HG02798 (cell line): ENCODE measurements around the gene MEST.
A peak's percentile ranks its signal among the peaks of the same experiment; 100 is the strongest.
"Not testable (repeated sequence)": the region's sequence is repeated elsewhere in the genome, so short reads cannot be mapped to it uniquely, and the experiment has no call there.

ENCODE experiments used
- ATAC-seq: cut with Tn5 transposase; IDR thresholded peaks from one replicate; pipeline ENCODE4 v1.9.1; 2021; ENCODE audit warnings: mild to moderate bottlenecking; ENCODE audit not compliant: unreplicated experiment, poor library complexity

Gene MEST

DNA sequence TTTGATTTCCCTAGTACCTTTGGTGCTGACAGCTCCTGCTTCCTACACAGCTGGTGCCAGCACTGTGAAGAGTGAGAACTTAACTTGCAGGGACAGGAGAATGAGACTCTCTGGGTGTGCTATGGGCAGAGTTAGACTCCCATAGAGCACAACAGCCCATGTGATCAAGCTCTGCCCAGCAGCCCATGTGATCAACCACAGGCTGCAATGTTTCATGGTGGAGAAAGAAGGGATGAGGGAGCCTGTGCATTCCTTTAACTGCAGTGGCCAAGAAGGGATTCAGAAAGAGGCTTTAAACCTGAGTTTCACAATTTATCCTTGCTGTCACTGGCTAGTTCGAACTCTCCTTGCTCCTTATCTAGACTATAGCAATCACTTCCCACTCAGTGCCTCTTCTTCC is 10.0 kb upstream of the MEST start:
- ATAC-seq, result no peak

GRCh38 chr7:130483031-130483430 is 8.9 kb upstream of the MEST start:
- ATAC-seq, result no peak

GRCh38 chr7:130485734-130486113 is 6.2 kb upstream of the MEST start:
- ATAC-seq, result no peak

GRCh38 chr7:130486114-130486953 is 5.6 kb upstream of the MEST start:
- peak; percentile 52 for ATAC-seq

DNA sequence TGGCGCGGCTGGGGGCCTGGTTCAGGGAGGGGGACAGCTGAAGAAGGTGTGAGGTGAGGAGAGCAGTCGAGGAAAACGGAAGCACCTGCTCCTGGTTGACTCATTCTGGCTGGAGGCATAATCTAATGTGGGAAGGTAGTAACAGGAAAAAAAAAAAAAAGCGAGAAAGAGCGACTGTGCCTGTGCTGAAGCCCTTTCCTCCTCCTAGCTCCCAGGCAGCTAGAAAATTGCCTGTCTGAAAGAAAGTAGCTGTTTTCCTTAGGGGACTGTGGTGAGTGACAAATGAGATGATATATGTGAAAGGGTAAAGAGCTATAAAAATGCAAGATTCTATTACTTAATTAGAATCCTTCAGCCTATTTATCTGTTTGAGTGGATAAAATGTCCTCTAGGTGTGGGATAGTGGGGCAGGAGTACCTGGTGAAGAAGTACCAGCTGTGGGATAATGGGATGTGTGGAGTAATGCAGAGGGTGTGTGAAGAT is 4.9 kb upstream of the MEST start:
- ATAC-seq, result no peak

GRCh38 chr7:130488392-130489139 is 3.3 kb upstream of the MEST start:
- no peak for ATAC-seq

GRCh38 chr7:130489140-130489983 is 2.5 kb upstream of the MEST start:
- ATAC-seq, result no peak

DNA sequence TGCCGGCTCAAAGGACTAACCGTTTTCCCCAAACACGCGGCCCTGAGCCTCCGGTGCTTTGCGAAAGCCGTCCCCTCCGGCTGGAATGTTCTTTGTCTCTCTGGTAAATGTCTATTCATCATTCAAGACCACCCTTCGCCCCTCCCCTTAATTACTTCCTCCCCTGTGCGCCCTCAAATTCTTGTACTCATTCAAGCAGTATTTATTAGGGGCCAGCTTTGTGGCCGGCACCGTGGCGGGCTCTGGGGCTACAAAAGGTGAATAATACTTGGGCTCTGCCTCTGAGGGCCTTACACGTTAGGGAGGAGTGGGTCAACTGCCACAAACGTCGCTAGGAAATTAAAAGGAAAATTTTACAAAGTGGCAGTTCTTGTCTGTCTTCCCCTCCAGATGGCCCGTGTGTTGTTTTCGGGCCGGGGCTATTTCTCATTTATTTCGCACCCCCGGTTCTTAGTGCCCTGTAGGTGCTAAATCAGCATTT is 1.5 kb upstream of the MEST start:
- no peak for ATAC-seq

DNA sequence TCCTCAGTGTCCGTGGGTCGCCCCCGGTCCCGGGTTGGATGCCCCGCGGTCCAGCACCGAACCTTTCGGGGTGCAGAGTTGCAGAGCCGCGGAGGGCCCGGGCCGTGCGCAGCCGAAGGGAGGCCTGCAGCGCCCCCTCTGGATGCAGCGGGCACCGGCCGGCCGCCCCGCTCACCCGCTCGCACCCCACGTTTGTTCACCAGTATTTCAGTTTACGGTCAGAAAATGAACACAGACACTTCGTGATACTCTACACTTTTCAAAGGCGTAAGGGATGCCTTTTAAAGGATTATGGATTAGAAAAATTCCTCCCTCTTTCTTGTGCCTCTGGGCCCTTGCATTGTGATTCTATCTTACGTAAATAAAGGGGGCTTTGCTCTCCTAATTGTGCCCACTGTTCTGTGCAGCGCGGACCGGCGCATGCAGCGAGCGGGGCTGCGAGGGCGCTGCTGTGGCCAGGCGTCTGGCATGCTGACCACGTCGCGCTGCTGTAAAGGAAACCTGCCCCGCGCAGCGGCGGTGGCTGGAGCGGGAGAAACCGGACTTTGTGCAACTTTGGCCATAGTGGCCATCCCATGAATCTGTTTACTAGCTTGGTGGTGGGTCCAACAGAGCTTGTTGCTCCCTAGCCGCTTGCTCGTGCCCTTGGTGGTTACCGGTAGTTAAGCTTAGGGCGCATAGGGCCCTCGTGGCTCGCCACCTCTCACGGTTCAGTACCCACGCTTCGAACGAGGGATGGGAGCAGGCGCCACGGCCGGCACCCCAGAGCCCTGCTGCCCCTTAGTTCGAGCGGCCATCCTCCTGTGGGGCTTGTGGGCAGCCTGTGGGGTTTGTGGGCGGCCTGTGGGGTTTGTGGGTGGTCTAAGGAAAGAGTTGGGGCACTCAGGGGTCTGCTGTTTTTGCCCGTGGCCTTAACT is 739 bp upstream of the MEST start:
- ATAC-seq, result no peak

DNA sequence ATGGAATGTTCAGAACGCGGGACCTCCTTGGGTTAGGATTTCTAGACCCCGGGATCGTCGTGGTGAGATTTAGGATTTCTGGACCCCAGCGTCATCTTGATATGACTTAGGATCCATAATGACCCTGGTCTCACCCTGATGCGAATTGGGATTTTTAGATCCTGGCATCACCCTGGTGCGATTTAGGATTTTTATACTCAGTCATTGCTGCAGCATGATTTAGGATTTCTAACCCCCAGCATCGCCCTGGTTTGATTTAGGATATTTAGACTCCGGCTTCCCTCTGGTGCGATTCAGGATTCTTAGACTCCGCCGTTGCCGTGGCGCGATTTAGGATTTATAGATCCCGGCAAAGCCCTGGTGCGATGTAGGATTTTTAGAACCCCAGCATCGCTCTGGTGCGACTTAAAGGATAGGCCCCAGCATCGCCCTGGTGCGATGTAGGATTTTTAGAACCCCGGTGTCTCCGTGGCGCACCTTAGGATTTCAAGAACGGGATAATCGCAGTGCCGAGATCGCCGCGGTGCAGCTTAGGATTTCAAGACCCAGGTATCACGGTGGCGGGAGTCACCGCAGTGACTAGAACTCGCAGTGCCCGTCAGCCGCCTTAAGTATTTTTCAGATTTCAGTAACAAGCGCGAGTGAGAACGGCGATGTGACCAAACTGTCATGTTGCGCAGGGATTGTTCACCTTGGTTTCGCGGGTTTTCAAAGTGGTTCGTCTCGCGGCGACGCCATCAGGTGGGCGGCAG is 814 bp downstream of the MEST start:
- no peak for ATAC-seq

- no peak for ATAC-seq
These were observed 1.5 kb downstream of the MEST start for GRCh38 chr7:130493275-130493873.

- no peak for ATAC-seq
These were observed 2.6 kb downstream of the MEST start for GRCh38 chr7:130494431-130494858.

- ATAC-seq, result no peak
These were observed 8.6 kb downstream of the MEST start for GRCh38 chr7:130500463-130500862.

GRCh38 chr7:130500910-130501309 is 9.0 kb downstream of the MEST start:
- no peak for ATAC-seq

DNA sequence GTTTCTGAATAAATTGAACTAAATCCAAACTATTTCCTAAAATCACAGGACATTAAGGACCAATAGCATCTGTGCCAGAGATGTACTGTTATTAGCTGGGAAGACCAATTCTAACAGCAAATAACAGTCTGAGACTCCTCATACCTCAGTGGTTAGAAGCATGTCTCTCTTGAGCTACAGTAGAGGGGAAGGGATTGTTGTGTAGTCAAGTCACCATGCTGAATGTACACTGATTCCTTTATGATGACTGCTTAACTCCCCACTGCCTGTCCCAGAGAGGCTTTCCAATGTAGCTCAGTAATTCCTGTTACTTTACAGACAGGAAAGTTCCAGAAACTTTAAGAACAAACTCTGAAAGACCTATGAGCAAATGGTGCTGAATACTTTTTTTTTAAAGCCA is 13.9 kb downstream of the MEST start:
- ATAC-seq, result no peak

GRCh38 chr7:130506358-130506757 is 14.5 kb downstream of the MEST start:
- ATAC-seq, result no peak

DNA sequence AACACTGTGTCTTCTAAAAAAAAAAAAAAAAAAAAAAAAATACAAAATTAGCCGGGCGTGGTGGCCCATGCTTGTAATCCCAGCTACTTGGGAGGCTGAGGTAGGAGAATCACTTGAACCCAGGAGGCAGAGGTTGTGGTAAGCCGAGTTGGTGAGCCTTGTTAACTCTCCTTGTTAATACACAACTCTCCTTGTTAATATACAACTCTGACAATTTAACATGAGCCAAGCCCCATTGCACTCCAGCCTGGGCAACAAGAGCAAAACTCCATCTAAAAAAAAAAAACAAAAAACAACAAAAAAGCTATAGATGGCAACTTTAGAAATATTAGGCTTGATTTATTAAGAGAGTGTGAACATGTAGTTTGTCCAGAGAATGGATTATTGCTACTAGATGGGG is 20.2 kb downstream of the MEST start:
- ATAC-seq, result not testable (repeated sequence)

- ATAC-seq, result no peak
These were observed 21.6 kb downstream of the MEST start for GRCh38 chr7:130513447-130513846.
